ENCODE data around the gene UGT2A2. TPM values are rescaled to one million over a fixed set of nuclear protein-coding genes. Genes with fewer than 3 reads are reported as not detected.

The UGT2A2 gene
- total and polyA plus RNA-seq, 2 experiments from 2014 or later: not detected

- TF ChIP-seq ZNF462 (CRISPR knock-in tag; IDR thresholded peaks at IDR 0.05) (no peak), POLR2AphosphoS5 (IDR thresholded peaks at IDR 0.05; ENCODE audit: low read depth) (no peak), EZH2phosphoT487 (IDR thresholded peaks at IDR 0.05; ENCODE audit: unreplicated experiment) (no peak), STAT1 (IDR thresholded peaks at IDR 0.05; ENCODE audit: unreplicated experiment) (no peak), NANOG (IDR thresholded peaks at IDR 0.05; ENCODE audit: borderline replicate concordance) (no peak)
Measured at GRCh38 chr4:69656653-69657158, 17.3 kb upstream of the UGT2A2 start (continued).

- Histone ChIP-seq H2AFZ (no peak within 1 kb of the TSS), H3K79me2 (replicated peaks; ENCODE audit: insufficient read depth) (no peaks in the 10 kb centered on the region), H3K4me1 (ENCODE audit: insufficient read depth) (no peaks in the 10 kb centered on the region), H3F3A (replicated peaks; ENCODE audit: low read depth) (no peaks in the 10 kb centered on the region), H3K4me2 (no peak within 1 kb of the TSS), H3K4me3 (no peak within 1 kb of the TSS), H3K27me3 (ENCODE audit: insufficient read depth) (no peaks in the 10 kb centered on the region), H3K36me3 (ENCODE audit: insufficient read depth) (no peaks in the 10 kb centered on the region), H4K20me1 (replicated peaks; ENCODE audit: insufficient read depth) (no peaks in the 10 kb centered on the region), H3K9me2 (ENCODE audit: insufficient read depth) (no peaks in the 10 kb centered on the region), H3K27ac (ENCODE audit: low read depth) (no peak within 1 kb of the TSS)
- DNase-seq (ENCODE audit: low spot score) (no peak), ATAC-seq (no peak)
- 0 out of 3 replicates have a peak, but pooled peaks cover 3% of the 10 kb centered on the region for H3K36me3 Mint-ChIP-seq (ENCODE audit: low read depth)
- H3K27ac Mint-ChIP-seq: no peak within 1 kb of the TSS
- no peaks in the 10 kb centered on the region for H3K9me3 Mint-ChIP-seq
- H3K4me1 Mint-ChIP-seq: no peaks in the 10 kb centered on the region
- H3K4me3 Mint-ChIP-seq: no peak within 1 kb of the TSS
- H3K27me3 Mint-ChIP-seq (ENCODE audit: insufficient read depth, low read depth, poor library complexity): no peaks in the 10 kb centered on the region
- TF ChIP-seq EZH2 (IDR thresholded peaks at IDR 0.05; ENCODE audit: low read depth, unreplicated experiment) (no peak), POLR2AphosphoS5 (IDR thresholded peaks at IDR 0.05; ENCODE audit: low read depth) (no peak), ETS1 (IDR thresholded peaks at IDR 0.05) (no peak), ZNF462 (CRISPR knock-in tag; IDR thresholded peaks at IDR 0.05) (no peak), STAT1 (IDR thresholded peaks at IDR 0.05; ENCODE audit: unreplicated experiment) (no peak), JUNB (IDR thresholded peaks at IDR 0.05; ENCODE audit: unreplicated experiment) (no peak), ZNF331 (CRISPR knock-in tag; IDR thresholded peaks at IDR 0.05; ENCODE audit: low read depth) (no peak)
Measured at GRCh38 chr4:69653147-69653546, 13.7 kb upstream of the UGT2A2 start, which contains the start of gene UGT2A1. Gene UGT2A1, minus strand, starts transcription at chr4:69653247. Its CDS starts 5,603 bp downstream, at chr4:69647644.
